AG08395 (cell line): ENCODE data around the gene CHCHD2.
"Not testable (repeated sequence)": the region's sequence is repeated elsewhere in the genome, so short reads cannot be mapped to it uniquely, and the experiment has no call there.

Experiments
- DNase-seq: peaks from one replicate; pipeline ENCODE4 v3.0.0; 2012; ENCODE audit warnings: mixed read lengths, low spot score

The CHCHD2 gene, protein sequence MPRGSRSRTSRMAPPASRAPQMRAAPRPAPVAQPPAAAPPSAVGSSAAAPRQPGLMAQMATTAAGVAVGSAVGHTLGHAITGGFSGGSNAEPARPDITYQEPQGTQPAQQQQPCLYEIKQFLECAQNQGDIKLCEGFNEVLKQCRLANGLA

DNA sequence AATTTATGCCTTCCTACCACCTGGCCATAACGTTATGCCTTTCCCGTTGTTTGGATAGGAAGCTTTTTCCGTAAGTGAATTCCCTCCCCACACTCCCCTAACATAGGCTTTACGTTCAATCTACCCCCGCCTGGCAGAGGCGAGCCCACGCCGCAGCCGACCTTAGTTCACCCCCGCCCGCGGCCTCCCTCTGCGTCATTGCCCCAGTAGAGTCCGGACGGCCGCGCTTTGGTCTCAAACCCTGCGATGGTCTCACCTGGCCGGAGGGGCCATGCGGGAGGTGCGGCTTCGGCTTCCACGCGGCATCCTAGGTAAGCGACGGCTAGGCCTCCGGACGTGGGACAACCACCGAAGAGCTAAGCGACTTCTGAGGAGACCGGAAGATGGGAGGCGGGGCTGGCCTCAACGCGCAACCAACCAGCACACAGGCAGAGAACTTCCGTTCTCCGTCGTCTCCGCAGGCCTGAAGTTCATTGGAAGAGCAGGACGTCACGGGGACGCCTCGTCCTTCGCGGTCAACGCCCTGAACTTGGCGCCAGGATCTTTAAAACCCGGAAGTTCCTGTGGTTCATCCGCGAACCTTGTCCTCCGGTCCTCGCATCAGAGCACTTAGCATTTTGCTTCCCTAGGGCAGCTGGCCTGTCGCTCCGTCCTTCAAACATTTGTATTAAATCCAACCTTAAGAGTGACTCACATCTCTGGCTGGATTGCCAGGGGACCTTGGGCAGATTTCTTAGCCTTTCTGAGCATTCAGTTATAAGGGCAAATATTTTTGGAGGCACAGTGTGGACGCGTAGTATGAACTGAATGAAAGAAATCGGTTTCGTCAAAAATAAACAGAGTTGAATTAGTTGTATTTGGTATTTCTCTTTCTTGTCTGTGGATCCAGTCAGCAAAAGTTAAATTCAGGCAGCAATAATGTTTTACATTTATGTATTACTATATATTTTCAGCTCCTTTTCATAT is at the start of gene CHCHD2:
Gene CHCHD2, minus strand, starts transcription at position 369 of the 966 bp plus-strand sequence. Its CDS starts 63 bp downstream, at position 306.
- peak; percentile 98 for DNase-seq

DNA sequence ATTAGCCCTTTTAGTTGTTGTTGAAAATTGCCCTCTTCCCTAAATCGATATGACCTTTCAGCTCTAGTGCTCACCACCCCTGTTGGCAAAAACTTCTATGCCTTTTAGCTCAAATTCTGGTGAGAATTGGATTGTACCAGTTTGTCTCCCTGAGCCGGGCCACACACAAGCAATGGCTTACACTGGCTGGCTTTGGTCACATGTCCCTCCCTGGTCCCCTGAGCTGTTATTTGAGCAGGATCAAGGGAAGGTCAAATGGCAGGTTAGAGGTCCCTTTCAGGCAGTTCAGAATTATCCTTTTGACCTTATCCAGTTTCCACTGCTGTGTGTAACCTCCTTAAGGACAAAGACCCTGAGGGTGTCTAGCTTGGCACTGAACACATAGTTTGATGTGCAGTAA is 24.8 kb upstream of the CHCHD2 start:
- not testable (repeated sequence) for DNase-seq

DNA sequence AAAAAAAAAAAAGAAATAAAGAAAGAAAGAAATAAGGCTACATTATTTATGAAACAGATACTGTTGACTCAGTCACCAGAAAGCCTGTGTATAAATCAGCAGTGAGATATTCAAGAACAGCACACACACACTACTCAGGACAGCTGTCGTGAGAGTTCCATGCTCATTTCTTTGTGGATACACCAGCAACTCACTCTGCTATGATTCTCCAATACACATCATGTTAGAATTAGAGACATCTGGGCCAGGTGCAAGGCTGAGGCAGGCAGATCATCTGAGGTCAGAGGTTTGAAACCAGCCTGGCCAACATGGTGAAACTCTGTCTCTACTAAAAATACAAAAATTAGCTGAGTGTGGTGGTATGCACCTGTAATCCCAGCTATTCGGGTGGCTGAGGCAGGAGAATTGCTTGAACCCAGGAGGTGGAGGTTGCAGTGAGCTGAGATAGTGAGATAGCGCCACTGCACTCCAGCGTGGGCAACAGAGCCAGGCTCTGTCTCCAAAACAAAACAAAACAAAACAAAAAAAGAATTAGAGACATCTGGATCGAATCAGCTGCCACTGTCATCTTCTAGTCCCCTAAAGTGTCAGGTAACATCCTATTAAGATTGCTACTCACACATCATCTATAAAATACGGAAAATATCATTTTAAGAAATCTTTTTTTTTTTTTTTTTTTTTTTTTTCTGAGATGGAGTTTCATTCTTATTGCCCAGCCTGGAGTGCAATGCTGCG is 21.1 kb upstream of the CHCHD2 start:
- DNase-seq = no peak

DNA sequence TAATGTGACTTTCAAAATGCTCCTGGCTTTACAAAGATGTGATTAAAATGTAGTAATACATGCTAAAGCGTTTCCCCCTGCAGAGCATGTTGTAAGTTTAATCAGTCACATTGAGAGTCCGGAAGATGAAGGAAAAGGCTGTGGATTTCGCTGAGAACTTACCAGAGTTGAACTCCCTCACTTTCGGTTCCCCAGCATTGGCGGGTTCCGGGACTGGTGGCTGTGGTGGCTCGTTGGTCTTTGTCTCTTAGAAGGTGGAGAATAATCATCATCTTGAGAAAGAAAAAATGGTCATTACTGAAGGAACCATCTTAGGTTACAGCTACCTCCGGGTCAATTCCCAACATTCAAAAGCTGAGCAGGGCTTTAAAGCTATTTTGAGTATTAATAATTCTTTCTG is 19.6 kb upstream of the CHCHD2 start:
- no peak for DNase-seq

DNA sequence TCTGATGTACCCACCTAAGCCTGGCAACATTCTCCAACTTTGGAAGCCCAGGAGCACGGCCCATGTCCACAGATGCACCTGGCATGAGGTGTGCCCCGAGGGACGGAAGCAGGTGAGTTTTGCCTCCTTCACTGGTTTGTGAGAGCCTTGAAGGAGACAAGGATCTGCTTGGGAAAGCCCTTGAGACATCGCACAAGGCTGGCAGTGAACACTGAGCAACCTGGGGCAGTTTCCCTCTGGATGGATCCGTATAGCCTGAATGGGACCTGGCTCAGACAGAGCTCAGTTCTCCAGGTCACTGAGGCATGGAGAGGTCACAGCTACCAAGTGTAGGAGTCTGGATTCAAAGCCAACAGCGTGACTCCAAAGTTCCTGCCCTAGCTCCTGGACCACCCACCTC is 18.7 kb upstream of the CHCHD2 start:
- no peak for DNase-seq

DNA sequence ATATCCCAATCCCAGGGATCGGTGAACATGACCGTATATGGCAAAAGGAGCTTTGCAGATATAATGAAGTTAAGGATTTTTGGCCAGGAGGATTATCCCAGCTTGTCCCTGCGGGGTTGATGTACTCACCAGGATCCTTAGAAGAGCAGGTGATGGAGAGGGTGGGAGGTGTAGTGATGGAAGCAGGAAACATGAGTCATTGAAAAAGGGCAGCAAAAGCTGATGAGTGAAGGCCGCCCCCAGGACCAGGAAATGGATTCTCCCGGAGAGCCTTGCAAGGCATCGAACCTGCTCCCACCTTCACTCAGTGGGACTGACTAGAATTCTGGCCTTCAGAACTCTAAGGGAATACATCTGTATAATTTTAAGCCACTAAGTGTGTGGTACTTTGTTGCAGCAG is 15.2 kb upstream of the CHCHD2 start:
- DNase-seq = no peak

DNA sequence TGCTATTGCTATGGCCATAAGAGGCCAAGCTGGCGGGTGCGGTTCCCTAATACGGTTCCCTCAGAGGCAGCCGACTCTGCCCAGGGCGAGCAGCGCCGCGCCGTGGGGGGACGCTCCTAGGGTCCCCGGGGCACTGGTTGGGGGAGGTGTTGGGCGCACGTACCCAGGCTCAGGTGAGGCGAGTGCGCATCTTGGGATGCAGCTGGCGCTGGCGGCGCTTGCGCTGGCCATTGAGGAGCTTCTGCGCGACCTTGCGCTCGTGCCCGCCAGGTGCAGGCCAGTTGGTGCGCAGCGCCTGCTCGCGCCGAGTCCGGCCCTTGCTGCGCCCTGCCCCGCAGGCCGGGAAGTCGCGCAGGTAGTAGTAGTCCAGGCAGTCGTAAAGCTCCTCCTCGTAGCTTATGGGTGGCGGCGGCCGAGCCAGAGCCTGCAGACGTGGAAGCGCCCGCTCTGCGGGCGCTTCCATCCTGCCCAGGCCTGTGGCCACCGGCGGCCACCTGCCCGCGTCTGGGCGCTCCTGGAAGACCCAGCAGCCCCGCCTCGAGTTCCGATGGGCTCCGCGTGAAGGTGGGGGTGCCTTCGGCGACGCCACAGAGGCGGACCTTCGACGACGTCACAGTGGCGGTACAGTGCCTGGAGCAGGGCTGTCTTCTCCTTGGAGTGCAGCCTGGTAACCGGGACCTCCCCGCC is 9.7 kb upstream of the CHCHD2 start, which contains the start of gene NUPR2:
Gene NUPR2, minus strand, starts transcription at position 566 of the 687 bp plus-strand sequence. Its CDS starts 103 bp downstream, at position 463.
- DNase-seq = no peak

DNA sequence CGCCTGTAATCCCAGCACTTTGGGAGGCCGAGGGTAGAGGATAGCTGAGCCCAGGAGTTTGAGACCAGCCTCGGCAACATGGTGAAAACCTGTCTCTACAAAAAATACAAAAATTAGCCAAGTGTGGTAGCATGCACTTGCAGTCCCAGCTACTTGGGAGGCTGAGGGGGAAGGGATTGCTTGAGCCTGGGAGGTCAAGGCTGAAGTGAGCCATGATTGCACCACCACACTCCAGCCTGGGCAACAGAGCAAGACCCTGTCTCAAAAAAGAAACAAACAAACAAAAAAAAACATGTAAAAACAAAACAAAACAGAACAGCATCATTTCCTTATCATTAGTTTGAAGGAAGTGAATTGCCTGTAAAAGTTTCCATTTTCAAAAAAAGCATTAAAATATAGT is 6.0 kb upstream of the CHCHD2 start:
- not testable (repeated sequence) for DNase-seq

DNA sequence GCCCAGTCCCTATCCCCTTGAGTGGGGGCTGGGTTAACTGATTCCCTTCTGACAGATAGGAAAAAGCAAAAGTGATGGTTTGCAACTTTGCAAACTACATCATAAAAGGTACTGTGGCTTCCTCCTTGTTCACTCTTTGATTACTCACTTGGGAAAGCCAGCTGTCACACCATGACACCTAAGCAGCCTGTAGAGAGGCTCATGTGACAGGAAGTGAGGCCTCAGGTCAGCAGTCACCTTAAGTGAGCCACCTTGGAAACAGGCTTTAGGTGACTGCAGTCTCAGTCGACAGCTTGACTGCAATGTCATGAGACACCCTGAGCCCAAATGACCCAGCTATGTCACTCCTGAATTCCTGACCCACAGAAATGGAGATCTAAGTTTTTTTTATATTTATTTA is 4.3 kb upstream of the CHCHD2 start:
- no peak for DNase-seq

DNA sequence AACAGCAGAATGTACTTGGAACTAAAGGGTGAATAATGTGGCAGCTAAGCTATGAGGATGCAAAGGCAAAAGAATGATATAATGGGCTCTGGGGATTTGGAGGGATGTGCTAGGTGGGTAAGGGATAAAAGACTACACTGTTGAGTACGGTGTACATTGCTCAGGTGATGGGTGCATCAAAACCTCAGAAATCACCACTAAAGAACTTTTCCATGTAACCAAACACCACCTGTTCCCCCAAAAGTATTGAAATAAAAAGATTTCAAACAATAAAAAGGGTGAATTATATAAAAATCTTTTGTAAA is 1.6 kb upstream of the CHCHD2 start:
- no peak for DNase-seq

DNA sequence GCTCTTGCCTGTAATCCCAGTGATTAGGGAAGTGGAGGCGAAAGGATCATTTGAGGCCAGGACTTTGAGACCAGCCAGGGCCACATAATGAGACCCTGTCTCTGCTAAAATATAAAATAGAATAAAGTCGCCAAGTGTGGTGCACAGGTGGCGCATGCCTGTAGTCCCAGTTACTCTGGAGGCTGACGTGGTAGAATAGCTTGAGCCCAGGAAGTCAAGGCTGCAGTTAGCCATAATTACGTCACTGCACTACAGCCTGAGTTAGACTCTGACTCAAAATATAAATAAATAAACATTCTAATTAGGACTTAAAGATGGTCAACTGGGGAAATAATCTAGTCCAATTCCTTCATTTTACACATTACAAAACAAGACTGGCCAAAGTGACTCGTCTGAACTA is 768 bp downstream of the CHCHD2 start:
- DNase-seq = no peak

DNA sequence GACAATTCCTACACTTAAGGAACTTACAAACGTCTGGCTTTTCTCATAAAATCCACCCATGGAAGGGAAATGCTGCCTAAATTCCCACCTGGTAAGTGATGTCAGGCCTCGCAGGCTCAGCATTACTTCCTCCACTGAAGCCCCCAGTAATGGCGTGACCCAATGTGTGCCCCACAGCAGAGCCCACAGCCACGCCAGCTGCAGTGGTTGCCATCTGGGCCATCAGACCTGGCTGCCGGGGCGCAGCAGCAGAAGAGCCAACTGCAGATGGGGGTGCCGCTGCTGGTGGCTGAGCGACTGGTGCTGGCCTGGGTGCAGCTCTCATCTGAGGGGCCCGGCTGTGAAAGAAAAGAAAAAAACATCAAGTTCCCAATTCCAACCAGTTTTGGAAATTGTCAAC is 2.1 kb downstream of the CHCHD2 start:
- DNase-seq = not testable (repeated sequence)

DNA sequence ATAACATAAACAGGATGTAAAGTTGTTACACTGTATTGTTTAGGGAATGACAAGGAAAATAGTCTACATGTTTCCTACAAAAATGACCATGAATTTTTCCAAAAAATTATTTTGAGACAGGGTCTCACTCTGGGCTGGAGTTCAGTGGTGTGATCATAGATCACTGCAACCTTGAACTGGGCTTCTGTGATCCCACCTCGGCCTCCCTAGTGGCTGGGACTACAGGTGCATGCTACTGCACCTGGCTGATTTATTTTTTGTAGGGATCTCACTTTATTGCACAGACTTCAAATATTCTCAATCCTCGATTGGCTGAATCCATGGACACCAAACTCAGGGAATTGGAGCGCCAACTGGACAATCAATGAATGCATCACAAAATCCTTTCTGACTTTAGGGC is 6.6 kb downstream of the CHCHD2 start:
- DNase-seq = no peak

DNA sequence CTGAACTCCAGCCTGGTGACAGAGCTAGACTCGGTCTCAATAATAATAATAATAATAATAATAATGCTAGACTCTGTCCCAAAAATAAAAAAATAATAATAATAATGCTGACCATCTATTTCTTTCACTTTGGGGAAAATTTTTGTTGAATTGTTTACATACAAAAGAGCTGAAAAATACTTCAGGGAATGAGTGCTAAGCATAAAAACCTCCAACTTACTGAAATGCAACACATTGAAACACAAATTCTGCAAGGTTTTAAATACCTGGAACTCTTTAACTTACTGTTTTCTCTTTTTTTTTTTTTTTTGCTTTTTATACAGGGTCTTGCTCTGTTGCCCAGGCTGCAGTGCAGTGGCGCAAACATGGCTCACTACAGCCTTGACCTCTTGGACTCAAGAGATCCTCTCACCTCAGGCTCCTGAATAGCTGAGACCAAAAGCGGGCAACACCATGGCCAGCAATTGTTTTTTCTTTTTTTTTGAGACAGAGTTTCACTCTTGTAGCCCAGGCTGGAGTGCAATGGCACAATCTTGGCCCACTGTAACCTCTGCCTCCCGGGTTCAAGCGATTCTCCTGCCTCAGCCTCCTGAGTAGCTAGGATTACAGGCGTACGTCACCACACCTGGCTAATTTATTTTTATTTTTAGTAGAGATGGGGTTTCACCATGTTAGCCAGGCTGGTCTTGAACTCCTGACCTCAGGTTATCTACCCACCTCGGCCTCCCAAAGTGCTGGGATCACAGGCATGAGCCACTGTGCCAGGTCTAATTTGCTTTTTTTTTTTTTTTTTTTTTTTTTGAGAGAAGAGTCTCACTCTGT is 7.9 kb downstream of the CHCHD2 start:
- not testable (repeated sequence) for DNase-seq

DNA sequence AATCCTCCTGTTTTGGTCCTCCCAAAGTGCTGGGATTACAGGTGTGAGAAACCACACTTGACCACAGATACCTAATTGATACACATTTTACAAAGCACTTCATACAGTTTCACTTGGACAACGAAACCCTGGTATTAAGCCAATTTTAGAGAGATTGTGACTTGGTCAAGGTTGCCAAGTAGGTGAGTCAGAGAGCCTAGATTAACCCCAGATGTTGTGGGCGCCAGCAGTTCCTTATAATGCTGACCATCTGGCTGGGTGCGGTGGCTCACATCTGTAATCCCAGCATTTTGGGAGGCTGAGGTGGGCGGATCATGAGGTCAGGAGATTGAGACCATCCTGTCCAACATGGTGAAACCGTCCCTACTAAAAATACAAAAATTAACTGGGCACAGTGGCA is 8.6 kb downstream of the CHCHD2 start:
- peak; percentile 85 for DNase-seq

DNA sequence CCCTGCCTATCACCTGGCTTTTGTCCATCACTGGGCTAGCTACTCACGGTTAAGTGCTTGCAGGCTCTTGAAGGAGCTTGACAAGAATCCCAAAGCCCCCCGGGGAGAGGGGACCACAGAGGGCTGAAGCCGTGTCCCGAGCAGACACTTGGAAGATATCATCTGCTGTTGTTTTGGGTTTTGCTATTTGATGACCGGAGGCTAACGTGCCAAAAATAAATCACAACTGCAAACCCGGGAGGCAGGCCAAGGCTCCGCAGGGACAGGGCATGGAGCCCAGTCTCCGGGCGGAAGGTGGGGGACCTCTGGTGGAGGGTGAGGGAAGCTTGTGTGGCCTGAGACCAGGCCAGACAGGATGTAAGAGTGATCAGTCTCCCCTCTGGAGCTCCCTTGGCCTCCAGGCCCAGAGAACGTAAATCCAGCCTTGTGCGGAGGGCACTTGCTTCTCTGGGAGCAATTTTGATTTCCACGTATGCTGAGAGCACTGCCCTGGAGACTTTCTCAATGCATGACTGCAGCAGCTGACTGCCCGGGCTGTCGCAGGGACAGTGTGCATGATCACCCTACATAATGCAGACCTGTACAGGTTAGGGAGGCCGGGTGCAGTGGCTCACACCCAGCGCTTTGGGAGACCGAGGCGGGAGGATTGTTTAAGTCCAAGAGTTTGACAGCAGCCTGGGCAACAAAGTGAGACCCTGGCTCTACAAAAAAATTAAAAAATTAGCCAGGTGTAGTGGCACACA is 13.3 kb downstream of the CHCHD2 start, which contains the start of gene PHKG1:
Gene PHKG1, minus strand, starts transcription at position 164 of the 743 bp plus-strand sequence. CDS start 4,011 bp downstream, outside the sequence.
- peak; percentile 94 for DNase-seq

DNA sequence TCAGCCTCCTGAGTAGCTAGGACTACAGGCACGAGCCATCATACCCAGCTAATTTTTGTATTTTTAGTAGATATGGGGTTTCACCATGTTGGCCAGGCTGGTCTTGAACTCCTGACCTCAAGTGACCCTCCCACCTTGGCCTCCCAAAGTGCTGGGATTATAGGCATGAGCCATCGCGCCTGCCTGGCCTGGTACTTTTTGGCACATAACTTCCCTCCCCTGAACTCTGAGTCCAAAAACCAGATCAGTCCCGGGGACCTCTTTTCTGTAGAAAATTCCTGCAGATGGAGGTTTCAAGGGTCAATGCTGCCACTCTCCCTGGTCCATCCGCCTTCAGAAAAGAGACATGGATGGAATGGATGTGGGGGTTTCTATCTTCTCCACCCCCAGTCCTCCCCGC is 13.9 kb downstream of the CHCHD2 start:
- DNase-seq = not testable (repeated sequence)

DNA sequence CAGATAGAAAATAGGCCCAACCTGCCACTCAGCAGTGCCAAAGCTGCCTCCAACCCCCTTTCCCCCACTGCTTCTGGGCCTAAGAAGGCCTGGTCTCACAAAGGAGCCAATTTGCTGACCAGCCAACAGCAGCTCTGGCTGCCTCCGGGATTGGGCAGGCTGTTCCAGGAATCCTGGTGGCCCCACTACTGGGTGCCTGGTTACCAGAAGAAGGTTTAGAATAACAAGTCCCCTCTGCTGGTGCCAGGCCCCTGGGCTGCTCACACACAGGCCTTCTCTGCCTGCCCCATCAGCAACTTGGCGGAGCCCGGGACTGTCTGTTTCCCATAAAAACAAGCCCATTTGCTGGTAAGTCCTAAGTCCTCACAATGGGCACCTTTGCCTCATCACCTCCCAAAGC is 14.7 kb downstream of the CHCHD2 start:
- no peak for DNase-seq

DNA sequence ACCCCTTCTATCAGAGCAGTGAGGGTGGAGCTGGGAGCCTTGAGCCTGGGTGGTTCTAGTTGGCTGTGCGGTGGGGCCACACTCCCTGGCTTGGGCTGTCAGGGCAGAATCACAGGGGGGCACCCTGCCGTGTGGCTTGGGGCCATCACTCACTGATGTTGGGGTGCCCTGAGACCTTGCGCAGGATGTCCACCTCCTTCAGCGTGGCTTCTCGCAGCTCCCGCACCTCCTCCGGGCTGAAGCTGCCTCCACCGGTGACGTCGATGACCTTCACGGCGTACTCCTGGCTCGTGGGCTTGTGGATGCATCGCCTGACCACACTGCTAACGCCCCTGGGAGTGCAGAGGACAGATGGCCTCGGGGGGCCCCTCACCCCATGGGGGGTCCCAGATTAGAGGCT is 18.8 kb downstream of the CHCHD2 start:
- no peak for DNase-seq

DNA sequence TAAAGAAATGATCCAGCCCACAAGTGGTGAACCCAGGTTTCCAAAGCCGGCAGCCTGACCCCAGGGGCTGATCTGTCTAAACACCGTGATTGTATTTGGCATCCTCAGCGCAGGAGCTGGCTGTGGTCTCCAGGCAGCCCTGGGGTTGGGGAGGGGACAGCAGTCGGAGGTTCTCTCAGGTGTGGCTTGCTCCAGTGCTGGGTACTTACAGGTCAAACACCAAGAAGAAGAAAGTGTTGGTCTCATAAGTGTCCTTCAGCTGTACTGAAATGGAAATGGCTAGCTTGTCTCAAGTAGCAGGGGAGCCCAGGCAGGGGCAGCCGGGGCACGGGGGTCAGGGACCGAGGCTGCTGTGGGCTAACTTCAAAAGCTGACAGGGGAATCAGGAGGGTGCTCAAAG is 19.5 kb downstream of the CHCHD2 start:
- DNase-seq = no peak
